ENCODE measurements around the gene ARID5A. TPM values are rescaled to one million over a fixed set of nuclear protein-coding genes. Genes with fewer than 3 reads are reported as not detected.
A peak's percentile ranks its signal among the peaks of the same experiment; 100 is the strongest.

The ARID5A gene
- total and polyA plus RNA-seq, 7 donors, result 12.9 to 73.6 (median 29.9) TPM

DNA sequence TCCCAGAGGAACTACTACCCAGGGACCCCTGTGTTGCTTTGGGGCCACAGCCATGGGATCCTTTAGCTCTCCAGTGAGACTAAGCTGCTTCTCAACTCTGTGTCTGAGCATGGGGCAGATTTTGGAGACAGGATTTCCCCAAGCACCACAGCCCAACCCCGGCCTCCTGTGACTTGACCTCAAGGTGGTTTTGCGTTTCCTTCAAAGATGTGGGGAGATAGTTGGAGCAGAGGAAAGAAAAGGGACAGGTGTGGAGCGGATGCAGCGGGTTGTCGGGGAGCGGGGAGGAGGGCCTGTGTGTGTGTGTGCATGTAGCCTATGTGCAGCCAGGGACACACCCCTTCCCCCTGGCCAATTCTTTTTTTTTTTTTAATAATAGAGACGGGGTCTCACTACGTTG is 10.2 kb downstream of the ARID5A start:
- ATAC-seq, result no peak
- peaks cover 0 to 98% of the 10 kb centered on the region in 2 donors for H3K36me3 ChIP-seq (ENCODE audit: insufficient read depth in 1 of 2, low read depth in 1 of 2)
- intact Hi-C loops (cut with DNase I), result no loop called here
- peaks cover 46% of the 10 kb centered on the region for H3K4me1 ChIP-seq
- no peaks in the 10 kb centered on the region for H3K27me3 ChIP-seq (ENCODE audit: insufficient read depth in 3 of 3, low read length in 2 of 3)
- whole genome bisulfite sequencing, 3 donors, result 81 to 91% (median 84%) methylated on average over 8 of the region's 8 CpGs
- H3K9me3 ChIP-seq, result no peaks in the 10 kb centered on the region
- H3K27ac ChIP-seq, result no peak overlapping the region
- H3K4me3 ChIP-seq, result no peak overlapping the region
- TF ChIP-seq, protein P1, sequence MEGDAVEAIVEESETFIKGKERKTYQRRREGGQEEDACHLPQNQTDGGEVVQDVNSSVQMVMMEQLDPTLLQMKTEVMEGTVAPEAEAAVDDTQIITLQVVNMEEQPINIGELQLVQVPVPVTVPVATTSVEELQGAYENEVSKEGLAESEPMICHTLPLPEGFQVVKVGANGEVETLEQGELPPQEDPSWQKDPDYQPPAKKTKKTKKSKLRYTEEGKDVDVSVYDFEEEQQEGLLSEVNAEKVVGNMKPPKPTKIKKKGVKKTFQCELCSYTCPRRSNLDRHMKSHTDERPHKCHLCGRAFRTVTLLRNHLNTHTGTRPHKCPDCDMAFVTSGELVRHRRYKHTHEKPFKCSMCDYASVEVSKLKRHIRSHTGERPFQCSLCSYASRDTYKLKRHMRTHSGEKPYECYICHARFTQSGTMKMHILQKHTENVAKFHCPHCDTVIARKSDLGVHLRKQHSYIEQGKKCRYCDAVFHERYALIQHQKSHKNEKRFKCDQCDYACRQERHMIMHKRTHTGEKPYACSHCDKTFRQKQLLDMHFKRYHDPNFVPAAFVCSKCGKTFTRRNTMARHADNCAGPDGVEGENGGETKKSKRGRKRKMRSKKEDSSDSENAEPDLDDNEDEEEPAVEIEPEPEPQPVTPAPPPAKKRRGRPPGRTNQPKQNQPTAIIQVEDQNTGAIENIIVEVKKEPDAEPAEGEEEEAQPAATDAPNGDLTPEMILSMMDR (IDR thresholded peaks at IDR 0.05), result no peak
- no peak for DNase-seq

DNA sequence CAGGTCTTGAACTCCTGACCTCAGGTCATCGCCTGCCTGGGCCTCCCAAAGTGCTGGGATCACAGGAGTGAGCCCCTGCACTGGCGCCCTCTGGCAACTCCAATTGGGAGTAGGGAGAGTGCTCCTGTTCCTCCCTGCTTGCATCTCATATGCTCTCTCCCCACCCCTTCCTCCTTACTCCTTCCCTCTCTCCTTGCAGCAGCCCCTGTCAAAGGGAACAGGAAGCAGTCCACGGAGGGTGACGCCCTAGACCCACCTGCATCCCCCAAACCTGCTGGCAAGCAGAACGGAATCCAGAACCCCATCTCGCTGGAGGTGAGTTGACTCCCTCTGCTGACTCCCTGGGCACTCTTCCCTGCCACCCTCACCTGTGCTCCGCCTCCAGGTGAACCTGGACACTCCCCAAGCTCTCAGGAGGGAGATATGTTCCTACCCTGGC is 10.7 kb downstream of the ARID5A start:
- DNase-seq, result no peak
- Histone ChIP-seq H3K4me1 (peaks cover 42% of the 10 kb centered on the region), H3K27ac (no peak overlapping the region), H3K27me3 (ENCODE audit: insufficient read depth in 3 of 3, low read length in 2 of 3) (no peaks in the 10 kb centered on the region), H3K9me3 (no peaks in the 10 kb centered on the region), H3K36me3 (ENCODE audit: insufficient read depth in 1 of 2, low read depth in 1 of 2) (peaks cover 0 to 98% of the 10 kb centered on the region in 2 donors), H3K4me3 (no peak overlapping the region)
- TF ChIP-seq, protein P1 (IDR thresholded peaks at IDR 0.05), result no peak
- no peak for ATAC-seq
- intact Hi-C loops (cut with DNase I), result no loop called here
- WGBS, 3 donors, result 90 to 99% (median 93%) methylated on average over 7 of the region's 7 CpGs

DNA sequence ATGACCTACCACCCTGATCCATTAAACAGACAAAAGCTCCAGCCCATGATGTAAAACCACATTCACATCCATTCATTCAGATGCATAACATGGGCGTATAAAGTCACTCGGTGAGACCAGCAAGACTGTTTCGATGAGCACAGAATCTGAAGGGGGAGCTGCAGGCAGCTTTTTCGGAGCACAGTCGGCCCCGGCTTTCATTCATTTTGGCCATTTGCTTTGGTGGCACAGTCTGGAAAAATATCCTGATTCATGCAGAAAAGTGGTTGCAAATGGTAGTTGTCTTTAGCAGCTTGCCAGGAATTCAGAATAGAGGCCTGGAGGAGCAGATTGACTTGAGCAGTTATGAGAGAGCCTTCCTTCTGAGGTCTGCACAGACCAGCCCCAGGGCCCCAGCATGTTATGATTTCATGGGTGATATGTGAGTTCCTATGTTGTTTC is 11.2 kb downstream of the ARID5A start:
- ATAC-seq (no peak), DNase-seq (no peak)
- H3K27ac ChIP-seq, result no peak overlapping the region
- H3K27me3 ChIP-seq (ENCODE audit: insufficient read depth in 3 of 3, low read length in 2 of 3), result no peaks in the 10 kb centered on the region
- H3K4me3 ChIP-seq, result no peak overlapping the region
- peaks cover 0 to 98% of the 10 kb centered on the region in 2 donors for H3K36me3 ChIP-seq (ENCODE audit: insufficient read depth in 1 of 2, low read depth in 1 of 2)
- WGBS, 3 donors, result 75 to 81% (median 79%) methylated on average over 6 of the region's 6 CpGs
- TF ChIP-seq, protein P1 (IDR thresholded peaks at IDR 0.05), result no peak
- H3K9me3 ChIP-seq, result no peaks in the 10 kb centered on the region
- intact Hi-C loops (cut with DNase I), result no loop called here
- peaks cover 36% of the 10 kb centered on the region for H3K4me1 ChIP-seq

DNA sequence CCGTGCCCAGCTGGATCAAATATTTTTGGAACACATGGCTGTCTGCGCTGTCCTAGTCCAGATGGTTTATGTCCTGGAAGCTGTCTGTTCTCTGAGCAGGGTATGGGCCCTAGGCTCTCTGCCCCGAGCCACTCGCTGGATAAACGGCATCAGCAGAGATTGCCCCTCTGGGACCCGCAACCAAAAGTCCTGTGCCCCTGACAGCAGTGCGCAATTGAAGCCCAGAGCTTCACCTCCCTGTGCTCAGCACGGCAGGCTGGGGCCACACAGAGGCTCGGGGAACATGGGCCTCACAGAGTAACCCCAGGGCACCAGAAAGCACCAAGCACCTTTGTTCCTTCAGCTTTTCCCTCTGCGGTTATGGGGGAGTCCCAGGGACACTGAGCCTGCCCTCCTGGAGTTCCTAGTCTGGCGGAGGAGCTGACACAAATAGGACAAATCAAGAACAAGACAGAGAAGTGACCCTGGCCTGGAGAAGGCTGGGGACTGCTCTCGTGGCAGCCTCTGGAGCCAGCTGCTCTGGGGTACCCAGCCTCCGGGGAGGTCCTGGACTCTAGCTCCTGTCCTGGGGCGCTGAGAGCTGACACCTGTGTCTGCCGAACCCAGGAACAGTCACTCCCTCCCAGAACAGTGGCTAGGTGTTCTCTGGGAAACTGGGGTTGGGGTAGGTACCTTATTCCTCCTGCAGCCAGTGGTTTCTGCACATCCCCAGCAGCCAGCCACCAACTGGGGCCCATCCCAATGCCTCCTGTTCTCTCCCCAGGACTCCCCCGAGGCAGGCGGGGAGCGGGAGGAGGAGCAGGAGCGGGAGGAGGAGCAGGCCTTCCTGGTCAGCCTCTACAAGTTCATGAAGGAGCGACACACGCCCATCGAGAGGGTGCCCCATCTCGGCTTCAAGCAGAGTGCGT is 12.3 kb downstream of the ARID5A start:
- 73 to 87% (median 76%) methylated on average over 22 to 24 of the region's 24 CpGs for WGBS, 3 donors
- TF ChIP-seq, protein P1 (IDR thresholded peaks at IDR 0.05), result no peak
- intact Hi-C loops (cut with DNase I), result no loop called here
- peak overlapping the region; percentile 3 for H3K27ac ChIP-seq
- no peak overlapping the region for H3K4me3 ChIP-seq
- no peaks in the 10 kb centered on the region for H3K27me3 ChIP-seq (ENCODE audit: insufficient read depth in 3 of 3, low read length in 2 of 3)
- H3K9me3 ChIP-seq, result no peaks in the 10 kb centered on the region
- ATAC-seq (no peak), DNase-seq (no peak)
- peaks cover 0 to 97% of the 10 kb centered on the region in 2 donors for H3K36me3 ChIP-seq (ENCODE audit: insufficient read depth in 1 of 2, low read depth in 1 of 2)
- peaks cover 31% of the 10 kb centered on the region for H3K4me1 ChIP-seq
